Left colon (tissue), 2 donors: ENCODE data around the gene RBFOX2. TPM values are rescaled to one million over a fixed set of nuclear protein-coding genes. Genes with fewer than 3 reads are reported as not detected.
"Not testable (repeated sequence)": the region's sequence is repeated elsewhere in the genome, so short reads cannot be mapped to it uniquely, and the experiment has no call there.

Experiments
- ATAC-seq: fragments of 200-7000 bp; cut with Tn5 transposase; one replicate; pipeline ENCODE4 v1.9.1; 2020; ENCODE audit warnings: mild to moderate bottlenecking, moderate library complexity
- DNase-seq, 2 donors: peaks; one replicate each; pipeline ENCODE4 v3.0.0-alpha.2; 2020
- intact Hi-C, 2 donors: fragments of 100-400 bp; cut with DNase I in 1 of 2; cut with micrococcal nuclease in 1 of 2; formaldehyde crosslinking; loops; one replicate each; pipeline versions ENCODE4 v1.11.2 to v1.14.0; 2022; cut with DNase I, micrococcal nuclease
- total RNA-seq, 2 donors: library from RNA; stranded (reverse); fragmentation: NEBNext Ultra II Directional; extraction: Animal tissue kit (Norgen Biotek cat#: 25700); gene quantifications; one replicate each; pipeline ENCODE4 v1.2.1, GENCODE V29; 2021
- donor health status: DM: no; HTN: no; CAD: no.
- donor health status: DM: yes; HTN: yes; CAD: no.

Gene RBFOX2
- total RNA-seq, 2 donors from 2014 or later, result 34.3 to 48.8 TPM

DNA sequence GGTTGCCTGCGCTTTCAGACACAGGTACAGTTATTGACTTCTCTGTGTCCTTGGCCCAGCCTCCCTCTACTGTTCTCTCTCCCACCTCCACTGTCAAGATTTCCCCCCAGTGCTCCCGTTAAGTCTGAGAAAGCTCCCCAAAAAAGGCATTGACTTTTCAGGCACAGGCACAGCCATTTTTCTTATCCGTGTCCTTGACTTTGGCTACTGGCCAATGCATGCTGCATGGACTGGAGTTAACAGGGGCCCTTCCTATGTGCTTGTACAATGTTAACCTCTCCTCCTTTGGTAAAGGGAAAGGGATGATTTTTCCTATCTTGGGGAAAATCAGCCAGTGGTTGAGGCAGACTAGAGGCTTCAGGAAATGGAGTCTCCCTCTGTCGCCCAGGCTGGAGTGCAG is 306.7 kb downstream of the RBFOX2 start:
- intact Hi-C loops, result no loop called here
- ATAC-seq, result no peak

DNA sequence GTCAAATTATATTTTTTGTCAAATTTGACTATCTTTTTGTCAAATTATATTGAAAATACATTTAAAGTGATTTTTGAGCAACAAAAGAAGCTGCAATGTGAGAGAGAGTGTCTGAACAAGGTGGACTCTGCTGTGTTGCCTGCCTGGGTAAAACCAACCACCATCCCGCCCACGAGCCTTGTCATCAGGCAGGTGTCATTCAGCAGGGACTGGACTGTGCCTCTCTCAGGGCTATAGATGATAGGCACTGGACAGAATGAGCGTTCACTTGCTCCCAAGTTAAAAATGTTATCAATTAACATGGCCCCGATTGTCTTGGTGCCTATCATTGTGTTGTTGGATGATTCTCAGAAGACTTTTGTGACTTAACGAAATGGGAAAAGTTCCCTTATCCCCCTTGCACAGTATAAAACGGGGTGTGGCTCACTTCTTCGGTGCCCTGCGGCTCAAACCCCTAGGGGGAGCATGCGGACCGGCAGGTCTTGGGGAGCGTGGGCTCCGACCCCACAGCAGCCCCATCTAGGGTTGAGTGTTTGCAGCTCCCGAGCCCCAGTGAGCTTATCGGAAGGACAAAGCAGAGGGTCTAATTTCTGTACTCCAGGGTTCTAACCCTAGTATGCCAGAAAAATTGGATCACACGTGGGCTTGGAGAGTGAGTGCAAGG is 309.3 kb downstream of the RBFOX2 start:
- no peak for DNase-seq
- ATAC-seq, result no peak
- intact Hi-C loops, result no loop called here

More for the DNA sequence above, 306.7 kb downstream of the RBFOX2 start:
- no peak for DNase-seq

DNA sequence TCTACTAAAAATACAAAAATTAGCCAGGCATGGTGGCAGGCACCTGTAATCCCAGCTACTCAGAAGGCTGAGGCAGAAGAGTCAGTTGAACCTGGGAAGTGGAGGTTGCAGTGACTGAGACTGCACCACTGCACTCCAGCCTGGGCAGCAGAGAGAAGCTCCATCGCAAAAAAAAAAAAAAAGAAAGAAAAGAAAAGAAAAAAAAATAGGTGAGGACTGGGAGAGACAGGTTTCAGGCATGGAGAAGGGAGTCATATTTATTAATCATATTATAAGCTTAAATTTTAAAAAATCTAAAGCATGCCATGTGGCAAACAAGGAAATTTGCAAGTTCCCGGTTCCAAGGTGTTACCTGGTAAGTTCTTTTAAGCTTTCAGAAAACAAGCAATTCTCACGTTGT is 311.1 kb downstream of the RBFOX2 start, which contains the start of gene APOL5:
Gene APOL5, plus strand, starts transcription at position 301 of the 400 bp plus-strand sequence. Its CDS starts 0 bp downstream, at position 301.
- ATAC-seq (no peak), DNase-seq (no peak)
- intact Hi-C loops, result no loop called here

DNA sequence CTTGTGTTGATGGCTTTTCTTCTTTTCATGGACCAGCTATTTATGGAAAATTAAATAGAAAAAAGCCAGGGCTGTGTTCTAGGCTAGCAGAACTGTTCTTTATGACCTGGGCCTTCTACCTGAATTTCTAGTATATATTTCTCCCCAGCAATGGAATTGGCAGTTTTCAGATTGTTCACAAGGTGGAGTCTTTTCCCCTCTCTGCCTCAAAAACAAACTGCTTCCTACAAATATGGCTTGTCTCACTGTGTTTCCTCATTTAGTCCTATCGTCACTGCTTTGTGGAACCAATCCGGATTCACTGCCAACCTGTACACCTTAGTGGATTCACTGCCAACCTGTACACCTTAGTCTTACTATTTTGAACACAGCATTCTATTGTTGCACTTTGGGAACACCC is 316.0 kb downstream of the RBFOX2 start:
- DNase-seq, result no peak
- no peak for ATAC-seq
- intact Hi-C loops, result no loop called here

DNA sequence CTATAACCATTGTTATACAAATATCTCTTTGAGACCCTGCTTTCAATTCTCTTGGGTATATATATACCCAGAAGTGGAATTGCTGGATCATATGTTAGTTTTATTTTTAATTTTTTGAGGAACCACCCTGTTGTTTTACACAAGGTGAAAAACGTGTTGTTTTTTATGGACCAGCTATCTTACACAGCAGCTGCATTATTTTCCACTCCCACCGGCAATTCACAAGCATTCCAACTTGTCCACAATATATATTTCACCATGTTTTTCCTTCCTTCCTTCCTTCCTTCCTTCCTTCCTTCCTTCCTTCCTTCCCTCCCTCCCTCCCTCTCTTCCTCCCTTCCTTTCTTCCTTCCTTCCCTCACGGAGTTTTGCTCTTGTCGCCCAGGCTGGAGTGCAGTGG is 317.3 kb downstream of the RBFOX2 start:
- DNase-seq (no peak), ATAC-seq (no peak)
- intact Hi-C loops, result no loop called here

DNA sequence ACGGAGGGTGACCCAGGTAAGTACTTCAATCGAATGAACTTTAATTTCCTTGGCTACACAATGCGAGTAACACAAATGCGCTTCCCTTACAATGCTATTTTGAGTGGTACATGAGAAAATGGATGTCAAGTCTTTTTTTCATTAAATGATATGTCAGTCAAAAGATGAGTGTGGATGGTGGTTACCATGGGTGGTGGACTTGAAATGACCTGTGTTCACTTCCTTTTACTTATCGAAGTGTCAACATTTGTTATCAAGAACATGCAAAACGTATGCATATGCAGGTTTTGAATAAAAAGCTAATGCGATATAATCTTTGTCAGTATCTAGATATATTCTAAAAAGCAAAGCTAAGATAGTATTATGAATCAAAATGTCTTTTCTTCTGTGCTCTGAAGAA is 319.7 kb downstream of the RBFOX2 start:
- ATAC-seq (no peak), DNase-seq (no peak)
- intact Hi-C loops, result no loop called here

DNA sequence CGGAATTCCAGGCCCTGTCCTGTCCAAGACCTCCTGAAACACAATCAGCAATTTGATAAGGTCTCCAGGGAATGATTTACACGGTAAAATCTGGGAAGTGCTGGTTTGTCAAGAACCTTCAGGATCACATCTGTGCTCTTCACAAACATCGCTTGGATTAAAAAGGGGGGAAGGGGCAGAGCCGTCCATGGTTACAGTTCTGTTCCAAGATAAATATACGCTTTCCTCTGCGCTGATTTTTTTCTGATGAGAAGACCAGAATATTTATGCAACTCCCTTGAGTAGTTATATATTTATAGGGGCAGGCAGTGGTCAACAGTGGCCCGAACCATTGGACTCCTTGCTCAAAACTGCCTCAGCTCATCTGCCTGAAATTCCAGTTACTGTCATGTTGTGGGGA is 320.2 kb downstream of the RBFOX2 start:
- ATAC-seq (no peak), DNase-seq (no peak)

DNA sequence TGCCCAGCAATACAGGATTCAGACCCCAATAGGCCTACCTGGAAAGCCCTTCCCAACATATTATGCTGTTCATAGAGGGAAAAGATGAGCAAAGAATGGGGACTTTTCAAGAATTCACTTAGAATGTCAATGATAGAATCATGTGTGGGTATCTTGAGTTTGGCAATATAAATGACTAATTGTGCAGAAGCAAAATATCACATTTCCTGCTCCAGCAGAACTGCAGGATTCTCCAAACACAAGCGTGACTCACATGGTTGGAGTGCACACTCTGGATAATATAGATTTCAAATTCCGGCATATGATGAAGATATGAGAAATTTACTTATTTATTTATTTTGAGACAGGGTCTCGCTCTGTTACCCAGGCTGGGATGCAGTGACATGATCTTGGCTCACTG is 323.5 kb downstream of the RBFOX2 start:
- intact Hi-C loops, result no loop called here
- DNase-seq (no peak), ATAC-seq (no peak)

More for the DNA sequence above, 320.2 kb downstream of the RBFOX2 start:
- intact Hi-C loops, result no loop called here

DNA sequence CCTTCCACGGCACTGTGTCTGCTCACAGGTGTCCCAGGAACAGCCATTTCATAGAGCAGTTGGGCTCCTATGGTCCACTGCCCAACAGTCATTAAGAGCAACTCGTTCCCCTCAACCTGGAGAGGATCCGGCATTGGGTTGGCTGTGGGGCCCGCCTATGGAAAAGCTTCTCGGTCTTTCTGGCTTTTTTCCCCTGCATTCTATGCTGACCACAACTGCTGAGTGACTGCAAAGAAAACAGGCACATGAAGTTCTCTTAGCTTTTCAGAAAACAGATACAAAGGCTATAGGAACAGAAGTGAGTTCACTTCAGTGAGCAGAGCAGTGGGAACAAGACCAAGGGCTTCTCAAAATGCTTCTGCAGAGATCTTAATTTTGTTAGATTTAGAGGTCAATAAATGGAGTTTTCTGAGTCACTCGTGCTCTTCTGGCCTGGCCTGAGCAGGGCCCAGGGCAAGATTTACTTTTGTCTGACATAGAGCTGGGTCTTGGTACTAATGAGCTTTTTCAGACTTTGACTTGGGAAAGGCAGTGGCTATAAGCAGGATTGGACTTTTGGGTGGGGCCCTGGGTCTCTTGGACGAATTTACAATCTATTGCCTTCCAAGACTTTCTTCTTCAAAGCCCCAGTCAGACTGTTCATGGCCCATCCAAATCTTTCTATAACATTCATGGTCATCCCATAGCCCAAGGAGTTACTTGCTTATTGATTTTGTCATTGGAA is 324.6 kb downstream of the RBFOX2 start:
- intact Hi-C loops, result no loop called here
- ATAC-seq, result peak; percentile 70

DNA sequence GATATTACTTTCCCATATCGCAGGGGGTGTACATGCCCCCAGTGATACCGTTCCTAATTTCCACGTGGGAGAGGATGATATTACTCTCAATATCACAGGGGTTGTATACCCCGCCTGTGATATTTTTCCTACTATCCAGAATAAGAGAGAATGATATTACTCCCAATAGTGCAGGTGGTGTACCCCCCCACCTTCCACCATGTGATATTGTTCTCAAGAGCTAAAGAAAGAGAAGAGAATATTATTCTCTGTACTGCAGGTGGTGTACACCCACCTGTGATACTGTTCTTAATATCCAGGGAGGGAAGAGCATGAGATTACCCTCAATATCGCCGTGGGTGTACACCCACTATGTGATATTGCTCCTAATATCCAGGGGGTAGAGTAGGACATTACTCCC is 328.8 kb downstream of the RBFOX2 start:
- DNase-seq, ATAC-seq, intact Hi-C loops: not testable (repeated sequence)

More for the DNA sequence above, 324.6 kb downstream of the RBFOX2 start:
- DNase-seq, result no peak

DNA sequence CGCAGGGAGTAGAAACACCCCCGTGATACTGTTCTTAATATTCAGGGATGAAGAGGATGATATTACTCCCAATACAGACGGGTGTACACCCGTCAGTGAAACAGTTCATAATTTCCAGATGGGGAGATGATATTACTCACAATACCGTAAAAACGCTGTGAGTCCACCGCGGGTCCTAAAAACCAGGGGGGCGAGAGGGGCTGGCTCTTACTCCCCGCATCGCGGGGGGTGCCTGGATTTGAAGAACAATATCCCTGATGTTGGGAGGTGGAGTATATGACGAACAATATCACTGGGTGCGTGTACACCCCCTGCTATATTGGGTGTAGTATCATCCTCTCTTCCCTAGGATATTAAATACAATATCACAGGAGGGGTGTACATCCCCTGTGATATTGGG is 331.5 kb downstream of the RBFOX2 start:
- no peak for DNase-seq
- no peak for ATAC-seq

DNA sequence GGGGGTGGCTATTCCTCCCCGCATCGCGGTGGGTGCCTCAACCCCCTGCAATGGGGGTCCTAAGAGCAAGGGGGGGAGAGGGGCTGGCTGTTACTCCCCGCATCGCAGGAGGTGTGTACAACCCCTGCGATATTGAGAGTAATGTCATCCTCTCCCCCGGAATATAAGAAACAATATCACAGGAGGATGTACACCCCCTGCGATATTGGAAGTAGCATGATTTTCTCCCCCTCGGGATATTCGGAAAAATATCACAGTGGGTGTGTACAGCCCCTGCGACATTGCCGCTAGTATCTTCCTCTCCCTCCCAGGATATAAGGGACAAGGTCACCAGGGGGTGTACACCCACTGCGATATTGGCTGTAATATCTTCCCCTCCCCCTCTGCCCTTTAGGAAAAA is 333.4 kb downstream of the RBFOX2 start:
- DNase-seq (no peak), ATAC-seq (no peak)
- intact Hi-C loops, result no loop called here

More for the DNA sequence above, 331.5 kb downstream of the RBFOX2 start:
- intact Hi-C loops, result no loop called here

DNA sequence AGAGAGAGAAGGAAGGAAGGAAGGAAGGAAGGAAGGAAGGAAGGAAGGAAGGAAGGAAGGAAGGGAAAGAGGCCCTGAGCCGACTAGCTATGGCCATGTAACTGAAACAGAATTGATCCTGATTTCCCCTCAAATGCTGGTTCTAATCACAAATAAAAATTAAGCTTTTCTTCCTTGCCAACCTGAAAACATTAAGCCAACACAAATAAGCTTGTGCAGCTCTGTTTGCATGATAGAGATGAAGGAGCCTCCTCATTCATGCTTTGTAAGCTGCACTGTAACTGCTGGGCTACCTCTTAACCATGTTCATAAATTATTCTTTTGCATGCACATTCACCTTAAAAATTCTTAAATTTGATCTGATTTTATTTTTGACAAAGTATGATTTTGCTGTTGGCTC is 338.6 kb downstream of the RBFOX2 start:
- ATAC-seq, result no peak
- intact Hi-C loops, result no loop called here
- no peak for DNase-seq

DNA sequence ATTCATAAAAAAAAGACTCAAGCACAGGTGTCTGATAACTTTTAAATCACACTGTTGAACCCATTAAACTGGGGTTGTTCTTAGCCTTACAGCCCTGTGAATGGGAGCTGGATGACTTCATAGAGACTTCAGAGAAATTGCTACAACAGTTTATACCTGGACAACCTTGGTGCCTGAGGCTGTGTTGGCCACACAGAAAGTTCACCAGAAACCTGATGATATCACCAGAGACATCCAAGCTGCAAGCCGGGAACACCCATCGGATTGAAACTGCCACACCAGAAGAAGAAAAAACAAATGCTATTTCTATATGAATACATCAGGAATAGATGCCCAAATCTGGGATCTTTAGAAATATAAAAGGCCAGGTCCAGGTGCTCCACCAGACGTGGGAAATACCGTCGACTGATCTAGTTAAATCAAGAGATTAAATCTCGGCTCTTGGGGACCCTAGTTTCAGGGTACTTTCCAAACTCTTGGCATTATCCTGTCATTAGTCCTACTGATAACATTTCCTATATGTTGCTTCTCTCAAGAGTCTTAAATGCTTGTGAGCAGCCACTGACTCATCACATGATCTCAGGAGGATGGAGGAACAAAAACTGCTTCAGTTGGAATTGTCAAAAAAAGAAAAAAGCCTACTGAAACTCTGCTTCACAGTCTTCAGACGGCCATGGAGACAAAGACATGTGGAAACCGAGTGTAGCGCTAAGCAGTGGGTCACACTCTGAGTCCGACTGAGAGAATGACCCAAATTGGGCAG is 339.5 kb downstream of the RBFOX2 start:
- intact Hi-C loops, result no loop called here
- ATAC-seq (no peak), DNase-seq (no peak)

Other genes with a start within 250 kb of the RBFOX2 start
- 10 to 100 TPM in 1 of 2 donors, 1 to 10 TPM in 1; 8.6 to 10.7 TPM for gene APOL3, start 131.9 kb upstream of the RBFOX2 start, total RNA-seq
- gene APOL4, start 173.0 kb upstream of the RBFOX2 start, total RNA-seq, result 1 to 10 TPM in 1 of 2 donors, under 1 TPM in 1; 0.95 to 2.4 TPM
- gene APOL2, start 210.7 kb upstream of the RBFOX2 start, total RNA-seq, result 10 to 100 TPM; 29.8 to 49.0 TPM
- gene APOL1, start 224.3 kb upstream of the RBFOX2 start, total RNA-seq, result 10 to 100 TPM; 23.3 to 38.2 TPM